Activated CD8-positive, alpha-beta memory T cell treated with anti-CD3 and anti-CD28 coated beads, Interleukin-2, amount 50 U/mL, for 24 hours (primary cell): ENCODE results near the gene PPP1CC.
"Not testable (repeated sequence)": the region's sequence is repeated elsewhere in the genome, so short reads cannot be mapped to it uniquely, and the experiment has no call there.

Source experiments
- DNase-seq: peaks from one replicate; pipeline ENCODE4 v3.0.0-alpha.2; 2020; ENCODE audit errors: extremely low read depth

The PPP1CC gene

DNA sequence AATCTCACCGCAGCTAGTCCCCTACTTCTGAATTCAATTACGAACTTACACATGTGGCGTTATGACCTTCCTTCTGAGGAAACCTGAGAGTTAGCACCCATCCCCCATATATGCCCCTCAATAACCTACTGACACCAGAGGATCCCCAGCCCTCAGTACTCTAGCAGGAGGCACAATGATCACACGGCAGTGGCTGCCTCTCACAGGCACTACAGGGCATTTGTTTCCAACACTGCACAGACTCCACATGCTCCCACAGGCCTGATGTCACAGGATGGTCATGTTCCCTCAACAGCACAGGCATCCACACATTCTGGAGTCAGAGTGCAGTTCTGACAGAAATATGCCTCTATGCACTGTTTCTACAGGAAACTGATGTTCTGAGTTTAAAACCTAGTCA, 17.4 kb downstream of the PPP1CC start:
- DNase-seq, result no peak

DNA sequence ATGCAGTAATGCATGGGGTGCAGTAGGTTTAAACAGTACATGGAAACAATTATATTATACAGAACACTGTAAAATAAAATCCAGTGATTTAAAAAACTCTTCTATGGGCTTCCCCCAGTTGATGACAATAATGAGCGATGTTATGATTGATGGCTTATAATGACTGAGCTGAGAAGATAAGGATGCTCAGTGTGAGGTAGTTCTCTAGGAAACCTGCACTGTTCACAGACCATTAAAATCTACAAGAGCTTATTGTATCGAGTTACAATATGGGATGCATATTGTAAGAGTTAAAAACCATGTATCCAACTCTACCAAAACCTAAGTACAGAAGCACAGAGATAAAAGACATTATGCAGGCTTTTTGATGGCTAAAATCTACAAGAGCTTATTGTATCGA, 19.8 kb downstream of the PPP1CC start:
- DNase-seq, result not testable (repeated sequence)

DNA sequence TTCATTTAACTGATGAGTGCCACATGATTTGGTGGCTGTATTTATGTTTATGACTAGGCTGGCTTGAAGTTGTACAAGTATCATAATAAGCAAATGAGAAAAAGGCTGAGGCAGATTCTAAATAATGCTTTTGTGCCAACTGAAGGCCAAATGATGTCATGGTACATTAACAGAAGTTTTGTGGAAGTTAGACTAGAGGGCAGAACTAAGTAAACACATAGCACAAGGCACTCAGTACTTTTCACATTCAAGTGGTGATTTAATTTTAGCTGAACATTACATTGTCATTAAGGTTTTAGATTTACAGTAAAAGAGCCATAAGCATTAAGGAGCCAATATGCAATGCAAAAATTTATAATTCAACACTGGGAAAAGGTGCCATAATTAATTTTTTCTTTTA, 21.1 kb downstream of the PPP1CC start:
- DNase-seq, result no peak

DNA sequence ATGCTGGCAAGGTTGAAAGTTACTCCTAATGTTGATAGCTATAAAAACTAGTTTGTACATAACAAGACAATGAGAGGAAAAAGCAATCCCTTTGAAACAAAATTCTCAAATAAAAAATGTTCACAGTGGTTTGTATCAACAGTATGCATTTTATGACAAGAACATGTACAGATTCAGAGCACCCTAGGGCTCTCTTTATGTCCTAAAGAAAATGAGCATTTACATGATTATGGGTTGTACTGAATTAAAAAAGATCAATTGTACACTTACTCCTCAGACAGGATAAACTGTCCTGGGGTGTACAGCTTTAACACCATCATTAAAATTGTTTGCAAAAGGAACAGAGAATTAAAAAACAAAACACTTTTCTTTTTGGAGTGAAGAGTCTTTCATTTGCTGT, 22.2 kb downstream of the PPP1CC start:
- no peak for DNase-seq

DNA sequence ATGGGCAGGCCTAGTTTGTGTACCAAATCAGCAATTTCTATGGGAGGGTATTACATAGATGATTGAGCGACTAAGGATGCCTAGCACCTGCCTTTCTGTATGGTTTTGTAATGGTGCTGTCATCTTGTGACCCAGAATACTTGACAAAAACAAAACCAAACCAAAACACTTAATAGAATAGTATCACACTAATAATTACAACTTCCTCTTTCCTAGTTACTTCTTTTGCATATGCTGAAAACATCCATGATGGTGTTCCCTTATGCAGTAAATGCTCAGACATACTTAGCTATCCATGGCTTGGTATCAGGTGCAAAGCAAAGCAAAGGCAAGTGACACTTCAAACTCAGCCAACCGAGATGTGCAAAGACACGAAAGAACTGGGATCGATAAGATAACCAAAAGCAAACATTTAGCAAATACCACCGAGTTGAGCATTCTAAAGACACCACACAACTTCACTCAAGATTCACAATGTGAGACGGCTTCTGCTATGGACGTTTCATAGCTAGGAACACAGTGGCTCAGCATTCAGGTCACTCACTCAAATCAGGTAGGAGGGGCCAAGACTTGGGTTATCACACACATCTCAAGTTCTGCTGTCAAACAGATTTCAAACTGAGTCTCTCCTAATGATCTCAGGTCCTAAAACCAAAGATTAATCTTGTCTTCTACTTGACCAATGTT, 24.3 kb downstream of the PPP1CC start:
- DNase-seq, result no peak

DNA sequence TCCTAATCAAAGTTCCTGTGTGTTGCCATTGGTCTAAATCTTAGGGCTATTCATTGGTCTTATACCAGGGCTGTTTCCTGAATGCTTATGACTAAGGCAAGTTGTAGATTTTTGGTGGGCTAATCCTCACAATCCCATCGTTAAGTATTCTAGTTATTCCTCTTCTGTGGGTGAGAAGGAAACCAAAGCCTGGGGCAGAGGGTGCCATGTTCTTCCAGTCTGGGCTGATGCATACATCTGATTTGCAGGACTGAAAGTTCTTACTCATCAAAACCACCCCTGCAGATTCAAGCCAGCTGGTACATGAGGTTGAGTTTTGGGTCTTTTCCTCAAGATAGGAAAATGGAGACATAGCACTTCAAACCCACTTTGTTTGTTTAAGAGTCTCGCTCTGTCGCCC, 25.7 kb downstream of the PPP1CC start:
- no peak for DNase-seq

DNA sequence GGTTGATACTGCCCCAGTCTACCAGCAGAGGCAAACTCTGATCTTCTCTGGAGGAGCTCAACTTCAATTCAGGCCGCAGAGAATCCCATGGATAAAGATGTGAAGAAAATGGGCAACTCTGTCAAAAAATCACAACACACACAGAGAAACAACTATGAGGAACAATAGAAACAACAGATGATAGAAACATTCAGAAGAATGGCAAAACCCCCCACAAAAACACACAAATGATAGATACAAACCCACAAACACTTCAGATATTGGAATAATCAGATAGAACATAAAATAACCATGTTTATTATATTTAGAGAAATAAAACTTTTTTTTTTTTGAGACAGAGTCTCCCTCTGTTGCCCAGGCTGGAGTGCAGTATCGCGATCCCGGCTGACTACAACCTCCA, 33.8 kb downstream of the PPP1CC start:
- no peak for DNase-seq

DNA sequence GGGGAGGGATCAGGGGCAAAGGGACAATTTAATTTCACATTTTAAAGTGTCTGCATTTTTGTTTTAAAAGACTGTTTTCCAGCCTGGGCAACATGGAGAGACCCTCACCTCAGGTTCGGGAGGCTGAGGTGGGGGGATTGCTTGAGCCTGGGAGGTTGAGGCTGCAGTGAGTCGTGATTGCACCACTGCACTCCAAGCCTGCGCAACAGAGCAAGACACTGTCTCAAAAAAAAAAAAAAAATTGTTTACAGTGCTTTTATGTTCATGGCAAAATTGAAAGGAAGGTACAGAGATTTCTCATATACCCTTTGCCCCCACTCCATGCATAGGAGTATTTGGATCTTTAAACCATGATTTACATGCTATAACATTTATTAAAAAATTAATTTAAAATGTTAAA, 37.4 kb downstream of the PPP1CC start:
- DNase-seq, result no peak

DNA sequence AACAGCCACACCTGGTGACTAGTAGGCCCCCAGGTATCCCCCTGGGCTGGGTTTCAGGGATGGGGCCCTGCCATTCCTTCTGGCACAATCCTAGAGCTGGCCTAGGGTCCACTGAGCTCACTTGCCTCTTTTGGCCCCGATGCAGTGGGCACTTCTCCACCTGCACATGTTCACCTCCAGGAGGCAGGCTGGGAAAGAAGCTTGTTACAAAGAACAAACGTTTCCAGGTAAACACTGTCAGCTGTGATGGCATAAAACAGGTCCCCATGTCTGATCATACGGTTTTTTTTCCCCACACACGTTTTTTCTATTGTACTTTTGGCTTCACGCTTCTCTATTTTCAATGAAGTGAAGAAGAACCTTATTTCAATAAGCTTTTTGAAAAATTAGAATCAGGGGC, 37.9 kb downstream of the PPP1CC start:
- no peak for DNase-seq

DNA sequence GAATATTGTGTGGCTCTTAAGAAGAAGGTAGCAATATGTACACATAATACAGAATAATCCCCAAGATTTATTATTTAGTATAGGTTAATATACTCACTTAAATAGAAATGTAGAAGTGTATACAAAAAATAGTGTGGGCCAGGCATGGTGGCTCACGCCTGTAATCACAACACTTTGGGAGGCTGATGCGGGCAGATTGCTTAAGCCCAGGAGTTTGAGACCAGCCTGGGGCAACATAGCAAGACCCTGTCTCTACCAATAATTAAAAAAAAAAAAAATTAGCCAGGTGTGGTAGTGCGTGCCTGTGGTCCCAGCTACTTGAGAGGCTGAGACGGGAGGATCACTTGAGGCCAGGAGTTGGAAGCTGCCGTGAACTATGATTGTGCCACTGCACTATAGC, 38.5 kb downstream of the PPP1CC start:
- no peak for DNase-seq

DNA sequence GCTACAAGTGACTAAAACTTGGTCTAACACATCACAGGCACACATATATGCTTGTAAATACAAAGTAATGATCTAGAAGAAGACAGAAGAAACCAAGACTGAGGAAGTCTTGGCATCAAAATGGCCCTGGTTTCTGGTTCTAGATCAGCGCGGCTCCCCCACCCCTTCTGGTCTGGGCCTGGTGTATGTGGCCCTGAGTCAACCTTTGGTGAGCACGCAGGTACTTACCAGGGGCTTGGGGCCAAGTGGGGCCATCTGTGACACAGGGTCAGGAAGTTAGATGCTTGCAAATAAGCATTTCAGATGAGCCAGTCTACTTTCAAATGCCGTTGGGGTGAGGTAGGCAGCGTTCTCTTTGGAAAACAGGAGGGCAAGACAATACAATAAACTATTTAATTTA, 40.6 kb downstream of the PPP1CC start:
- DNase-seq, result no peak

DNA sequence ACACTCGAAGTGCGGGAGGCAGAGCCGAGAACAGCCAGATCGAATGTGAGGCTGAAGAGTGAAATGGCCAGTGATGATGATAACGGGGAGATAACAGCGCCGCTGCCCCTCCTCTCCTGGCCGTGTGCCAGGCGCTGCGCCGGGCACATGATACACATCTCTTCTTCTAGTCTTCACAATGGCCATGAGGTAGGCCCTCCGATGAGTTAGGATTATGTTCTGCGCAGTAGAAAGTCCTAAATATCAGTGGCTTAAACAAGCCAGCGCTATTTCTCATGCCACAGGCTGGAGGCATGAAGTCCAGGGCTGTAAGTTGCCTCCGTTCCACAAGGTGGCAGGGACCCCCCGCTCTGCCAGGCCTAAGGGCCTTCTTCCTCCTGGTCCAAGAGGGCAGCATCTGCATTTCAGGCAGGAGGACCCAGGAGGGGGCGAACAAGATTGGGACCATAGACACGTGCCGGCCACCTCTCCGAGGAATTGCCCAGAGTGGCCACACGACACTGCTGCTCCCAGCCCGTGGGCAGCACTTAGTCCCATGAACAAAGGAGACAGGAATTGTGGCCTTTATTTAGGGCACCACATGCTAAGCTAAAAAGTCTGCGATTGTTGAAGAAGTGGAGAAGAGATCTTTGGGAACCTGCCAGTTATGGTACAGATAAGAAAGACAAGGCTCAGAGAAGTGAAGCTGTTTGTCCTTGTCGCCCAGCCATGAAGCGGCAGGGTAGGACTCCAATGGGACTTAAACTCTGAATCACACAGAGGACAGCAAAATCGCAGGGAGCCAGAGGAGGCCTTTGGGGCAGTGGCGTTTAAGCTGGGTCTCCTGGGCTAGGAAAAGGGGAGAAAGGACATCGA, 42.9 kb downstream of the PPP1CC start:
- no peak for DNase-seq

DNA sequence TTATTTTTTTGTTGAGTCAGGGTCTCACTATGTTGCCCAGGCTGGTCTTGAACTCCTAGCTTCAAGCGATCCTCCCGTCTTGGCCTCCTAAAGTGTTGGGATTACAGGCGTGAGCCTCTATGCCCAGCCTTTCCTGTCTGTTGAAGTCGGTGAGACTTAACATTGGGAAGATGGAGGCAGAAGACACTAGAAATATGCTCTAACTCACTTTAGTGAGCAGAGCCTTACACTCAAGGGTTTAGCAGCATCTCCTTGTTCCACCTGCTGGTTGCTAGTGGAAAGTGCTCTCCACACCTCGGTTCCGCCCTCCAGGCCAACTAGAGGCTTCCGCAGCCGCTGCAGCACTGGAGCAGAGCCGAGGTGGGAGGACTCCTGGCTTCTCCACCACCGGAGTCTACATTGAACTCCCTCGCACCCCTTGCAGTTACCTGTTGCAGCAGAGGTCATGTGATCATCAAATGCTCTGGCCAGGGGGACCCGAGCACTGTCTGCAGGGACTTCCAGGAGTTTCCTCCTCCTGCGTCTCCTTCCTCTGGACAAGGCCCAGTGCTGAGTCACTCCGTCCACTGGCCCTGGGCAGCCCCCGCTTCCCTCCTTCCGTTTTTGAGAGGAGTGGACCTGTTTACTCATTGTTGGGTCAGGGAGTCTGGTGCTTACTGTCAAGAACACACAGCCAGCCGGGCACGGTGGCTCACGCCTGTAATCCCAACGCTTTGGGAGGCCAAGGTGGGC, 44.4 kb downstream of the PPP1CC start:
- peak; percentile 50 for DNase-seq

DNA sequence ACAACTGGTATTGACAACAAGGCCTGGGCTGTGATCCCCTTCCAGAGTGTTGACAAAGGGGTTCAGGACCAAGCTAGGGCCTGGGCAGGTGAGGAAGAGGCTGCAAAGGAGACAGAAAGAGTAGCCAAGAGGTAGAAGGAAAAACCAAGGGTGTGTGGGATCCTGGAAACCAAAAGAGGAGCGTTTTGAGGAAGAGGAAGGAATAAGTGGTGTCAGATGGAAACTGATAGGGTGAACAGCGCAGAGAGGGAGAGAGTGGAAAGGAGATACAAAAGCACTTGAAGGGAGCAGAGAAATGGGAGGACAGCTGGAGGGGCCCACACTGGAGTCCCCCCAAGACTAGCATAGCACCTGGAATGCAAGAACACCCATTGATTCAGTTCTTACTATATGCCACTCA, 45.5 kb downstream of the PPP1CC start:
- no peak for DNase-seq

DNA sequence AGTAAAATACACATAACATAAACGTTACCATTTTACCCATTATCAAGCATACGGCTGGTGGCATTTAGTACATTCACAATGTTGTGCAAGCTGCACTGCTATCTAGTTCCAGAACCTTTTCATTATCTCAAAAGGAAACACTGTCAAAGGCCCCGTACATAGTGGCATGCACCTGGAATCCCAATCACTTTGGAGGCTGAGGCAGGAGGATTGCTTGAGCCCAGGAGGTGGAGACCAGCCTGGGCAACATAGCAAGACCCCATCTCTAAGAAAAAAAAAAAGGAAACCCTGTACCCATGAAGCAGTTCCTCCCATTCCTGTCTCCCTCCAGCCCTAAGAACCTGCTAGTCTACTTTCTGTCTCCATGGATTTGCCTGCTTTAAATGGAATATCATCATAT, 46.4 kb downstream of the PPP1CC start:
- DNase-seq, result no peak

DNA sequence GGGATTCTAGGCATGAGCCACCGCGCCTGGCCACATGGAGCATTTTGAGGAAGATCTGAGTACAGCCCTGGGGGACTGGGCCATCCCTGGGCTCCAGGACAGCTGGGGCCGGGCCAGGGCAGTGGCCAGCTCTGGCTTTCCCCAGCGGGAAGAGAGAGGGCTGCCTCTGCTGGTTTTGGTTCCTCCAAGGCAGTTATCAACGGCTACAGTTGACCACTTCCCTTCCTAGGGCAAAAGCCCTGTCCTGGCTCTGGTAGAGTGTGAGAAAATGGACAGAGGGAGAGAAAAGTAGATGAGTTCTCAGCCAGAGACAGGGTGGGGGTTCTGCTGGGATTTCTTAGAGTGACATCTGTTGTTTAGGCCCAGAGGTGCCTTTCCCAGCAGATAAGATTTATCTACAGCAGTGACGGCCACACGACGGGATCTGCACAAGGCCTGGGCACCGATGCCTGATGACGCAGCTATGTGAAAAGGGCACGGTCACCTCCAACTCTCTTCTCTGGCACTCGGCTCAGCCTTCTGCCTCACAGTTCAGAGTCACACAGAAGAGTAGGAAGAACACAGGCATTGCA, 48.3 kb downstream of the PPP1CC start:
- DNase-seq, result no peak

DNA sequence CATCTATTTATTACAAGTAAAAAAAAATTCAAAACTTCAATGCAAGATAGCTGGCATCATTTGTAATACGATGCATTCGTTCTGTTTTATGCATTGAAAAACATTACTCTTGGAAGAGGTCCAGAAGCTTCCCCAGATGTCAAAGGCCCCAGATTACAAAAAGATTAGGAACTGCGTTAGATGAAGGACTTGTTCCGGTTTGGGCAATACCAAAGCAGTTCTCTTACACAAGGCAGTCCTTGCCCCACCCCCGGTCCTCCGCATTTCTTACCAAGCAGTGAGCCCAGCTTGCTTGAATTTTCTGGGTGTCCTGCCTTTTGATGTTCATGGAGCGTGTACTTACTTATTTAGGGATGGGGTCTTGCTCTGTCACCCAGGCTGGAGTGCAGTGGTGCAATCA, 49.0 kb downstream of the PPP1CC start:
- no peak for DNase-seq

DNA sequence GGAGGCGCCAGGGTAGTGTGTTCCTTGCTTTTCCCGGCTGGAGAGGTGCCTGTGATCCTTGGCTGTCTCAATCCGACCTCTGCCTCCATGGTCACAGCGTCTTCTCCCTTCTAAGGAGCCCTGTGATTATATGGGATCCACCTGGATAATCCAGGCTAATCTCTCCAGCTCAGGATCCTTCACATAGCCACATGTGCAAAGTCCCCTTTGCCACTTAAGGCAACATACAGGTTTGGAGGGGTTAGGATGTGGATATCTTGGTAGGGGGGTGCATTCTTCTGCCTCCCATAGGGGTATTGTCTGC, 52.6 kb downstream of the PPP1CC start:
- DNase-seq, result no peak

DNA sequence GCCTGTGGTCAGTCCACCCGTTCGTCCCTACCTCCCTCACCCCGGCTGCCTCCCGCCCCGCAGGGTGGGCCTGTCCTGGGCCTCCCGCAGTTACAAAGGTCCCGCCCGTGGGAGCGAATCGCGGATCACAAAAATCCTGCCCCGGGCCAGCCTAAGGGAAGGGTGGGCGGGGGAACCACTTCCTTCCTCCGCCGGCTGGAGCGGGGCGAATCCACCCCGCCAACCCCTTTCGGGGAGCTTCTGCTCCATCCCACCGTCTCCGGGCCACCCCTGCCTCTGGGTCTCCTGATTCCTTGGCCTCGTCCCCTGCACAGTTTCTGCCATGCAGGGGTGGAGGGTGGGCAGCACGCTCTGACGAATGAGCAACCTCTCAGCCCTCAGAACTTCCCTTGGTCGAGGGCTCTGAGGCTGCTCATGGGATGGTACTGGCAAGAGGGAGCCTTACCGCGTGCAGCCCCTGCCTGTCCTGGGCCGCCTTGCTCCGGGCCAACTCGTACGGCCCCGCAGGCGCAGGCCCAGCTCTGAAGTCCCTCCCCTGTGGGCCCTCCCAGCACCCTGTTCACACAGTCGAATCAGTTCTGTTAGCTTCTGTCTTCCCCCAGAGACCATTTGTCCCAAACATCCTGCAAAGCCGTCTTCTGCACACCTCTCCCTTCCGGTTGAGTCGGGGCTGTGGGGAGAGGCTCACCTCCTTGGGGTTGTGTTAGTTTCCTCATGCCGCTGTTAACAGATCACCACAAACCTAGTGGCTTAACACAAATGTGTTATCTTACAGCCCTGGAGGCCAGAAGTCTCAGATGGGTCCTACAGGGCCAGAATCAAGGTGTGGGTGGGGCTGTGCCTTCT, 53.2 kb downstream of the PPP1CC start:
- DNase-seq, result peak; percentile 8

DNA sequence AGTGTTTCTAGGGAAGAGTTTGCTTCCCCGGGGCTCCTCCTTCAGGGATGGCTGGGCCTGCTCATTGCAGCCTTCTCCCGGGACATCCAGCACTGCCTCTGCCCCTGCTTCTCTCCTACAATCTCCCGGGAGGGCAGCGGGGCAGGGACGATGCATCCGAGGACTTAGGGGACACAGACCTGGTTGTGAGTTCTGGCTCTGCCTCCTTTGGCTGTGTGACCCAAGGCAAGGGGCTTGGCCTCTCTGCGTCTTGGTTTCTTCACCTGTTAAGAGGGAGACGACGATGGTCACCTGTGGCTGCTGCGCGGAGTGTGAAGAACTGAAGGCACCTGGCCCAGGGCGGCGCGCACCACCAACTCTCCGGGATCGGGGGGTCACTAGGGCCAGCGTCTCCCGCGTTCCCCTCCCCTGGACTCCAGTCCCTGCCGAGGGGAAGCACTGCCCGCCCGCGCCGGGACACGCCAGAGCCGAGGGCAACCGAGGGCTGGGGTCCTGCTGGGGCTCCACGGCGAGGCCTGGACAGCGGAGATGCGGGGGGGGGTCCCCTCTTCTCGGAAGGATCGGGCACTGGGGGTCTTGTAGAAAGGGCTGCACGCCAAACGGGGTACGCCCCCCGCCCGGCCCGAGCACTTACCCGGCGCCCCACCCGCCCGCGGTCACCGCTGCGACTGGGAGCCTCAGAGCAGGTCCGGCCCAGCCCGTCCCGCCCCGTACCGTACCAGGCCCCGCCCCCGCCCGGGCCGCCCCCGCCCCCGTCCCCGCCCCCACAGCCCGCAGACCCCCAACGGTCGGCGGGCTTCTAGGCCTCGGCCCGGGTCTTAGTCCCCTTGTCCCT, 54.0 kb downstream of the PPP1CC start, which contains the start of gene HVCN1:
Gene HVCN1 (minus strand): TSS at position 670 of the 835 bp plus-strand sequence. CDS start 5,870 bp downstream, outside the sequence.
- no peak for DNase-seq
